Activated T-cell treated with anti-CD3 and anti-CD28 coated beads for 4 hours (primary cell): Measurements from ENCODE around the gene LRRC7.
"Not testable (repeated sequence)": the region's sequence is repeated elsewhere in the genome, so short reads cannot be mapped to it uniquely, and the experiment has no call there.

Experiments
- DNase-seq: peaks from one replicate; pipeline ENCODE4 v3.0.0-alpha.2; 2020

Gene LRRC7

DNA sequence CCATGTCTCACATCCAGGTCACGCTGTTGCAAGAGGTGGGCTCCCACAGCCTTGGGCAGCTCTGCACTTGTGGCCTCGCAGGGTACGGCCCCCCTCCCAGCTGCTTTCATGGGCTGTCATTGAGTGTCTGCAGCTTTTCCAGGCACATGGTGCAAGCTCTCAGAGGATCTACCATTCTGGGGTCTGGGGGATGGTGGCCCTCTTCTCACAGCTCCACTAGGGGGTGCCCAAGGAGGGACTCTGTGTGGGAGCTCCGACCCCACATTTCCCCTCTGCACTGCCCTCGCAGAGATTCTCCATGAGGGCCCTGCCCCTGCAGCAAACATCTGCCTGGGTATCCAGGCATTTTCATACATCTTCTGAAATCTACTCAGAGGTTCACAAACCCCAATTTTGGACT is 219.4 kb downstream of the LRRC7 start:
- DNase-seq: no peak

DNA sequence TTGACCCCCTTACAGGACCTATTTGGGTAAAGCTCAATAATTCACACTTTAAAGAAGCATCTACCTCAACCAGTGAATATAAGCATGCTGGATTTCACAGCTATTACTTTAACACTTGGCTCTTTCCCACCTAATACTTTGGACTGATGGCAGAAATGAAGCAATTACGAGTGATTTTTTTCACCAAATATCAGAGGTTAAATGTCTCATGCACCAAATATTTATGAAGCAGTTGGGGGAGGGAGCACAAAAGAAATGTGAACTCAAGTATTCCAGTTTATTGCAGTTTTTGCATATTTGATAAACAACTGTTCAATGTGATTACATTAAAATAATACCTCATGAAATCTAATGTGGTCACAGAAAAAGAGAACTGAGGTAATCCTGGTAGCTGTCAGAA is 223.6 kb downstream of the LRRC7 start:
- DNase-seq: no peak

DNA sequence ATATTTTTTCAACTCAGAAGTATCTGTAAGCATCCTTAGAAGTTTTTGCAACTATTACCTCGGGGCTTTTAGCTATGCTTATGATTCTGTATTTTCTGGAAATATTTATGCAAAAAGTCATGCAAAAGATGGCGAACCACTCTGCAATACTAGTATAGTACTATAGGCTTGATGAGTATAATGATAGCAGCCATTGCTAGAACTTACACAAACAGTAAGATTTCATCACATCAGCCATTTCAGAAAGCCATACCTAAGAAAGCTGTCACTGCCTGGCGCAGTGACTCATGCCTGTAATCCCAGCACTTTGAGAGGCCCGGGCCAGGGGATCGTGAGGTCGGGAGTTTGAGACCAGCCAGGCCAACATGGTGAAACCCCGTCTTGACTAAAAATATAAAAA is 227.1 kb downstream of the LRRC7 start:
- DNase-seq: no peak

DNA sequence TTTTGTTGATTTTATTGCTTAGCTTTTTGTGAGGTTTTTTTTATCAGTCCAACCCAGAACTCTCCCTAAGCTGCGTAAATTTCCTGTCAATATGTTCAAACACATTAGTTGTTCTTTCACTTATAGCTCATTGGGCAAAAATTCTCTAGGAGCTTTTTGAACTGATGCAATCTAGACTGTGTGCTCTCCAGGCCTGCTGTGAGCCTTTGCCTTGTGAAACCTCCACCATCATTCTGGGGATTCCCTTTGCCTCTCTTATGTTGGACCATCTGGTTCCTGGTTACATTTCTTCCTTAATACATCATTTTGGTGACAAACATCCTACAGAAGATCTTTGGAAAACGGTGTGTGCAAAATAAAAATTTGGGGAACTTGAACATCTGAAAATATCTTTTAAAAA is 247.2 kb downstream of the LRRC7 start:
- DNase-seq: no peak

DNA sequence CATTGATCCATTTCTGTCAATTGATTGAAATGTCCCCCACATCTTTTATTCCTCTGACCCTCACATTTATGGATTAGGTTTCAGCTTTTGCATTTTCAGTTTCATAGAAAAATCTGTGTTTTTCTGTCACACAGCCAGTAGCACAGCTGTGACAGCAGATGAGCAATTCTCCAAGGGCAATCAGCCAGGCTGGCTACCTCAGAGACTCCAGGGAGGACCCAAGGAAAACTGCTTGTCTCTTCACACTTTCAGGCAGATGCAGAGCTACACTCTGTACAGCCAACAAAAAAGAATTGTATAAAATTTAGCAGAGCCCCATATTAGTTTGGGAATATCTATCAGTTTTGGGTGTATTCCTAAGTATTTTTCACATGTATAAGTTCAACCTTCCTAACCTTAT is 257.2 kb downstream of the LRRC7 start:
- no peak for DNase-seq

DNA sequence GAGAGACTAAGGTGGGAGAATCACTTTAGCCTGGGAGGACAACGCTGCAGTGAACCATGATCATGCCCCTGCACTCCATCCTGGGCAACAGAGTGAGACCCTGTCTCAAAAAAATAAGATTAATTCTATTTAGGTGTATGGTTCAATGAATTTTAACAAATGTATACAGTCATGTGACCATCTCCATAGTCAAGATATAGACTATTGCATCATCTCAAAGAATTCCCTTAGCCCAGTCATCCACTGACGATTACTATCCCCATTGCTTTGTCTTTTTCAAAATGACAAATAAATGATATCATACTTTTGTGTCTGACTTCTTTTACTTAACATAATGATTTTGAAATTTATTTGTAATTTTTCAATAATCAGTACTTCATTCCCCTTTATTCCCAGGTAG is 260.0 kb downstream of the LRRC7 start:
- no peak for DNase-seq

DNA sequence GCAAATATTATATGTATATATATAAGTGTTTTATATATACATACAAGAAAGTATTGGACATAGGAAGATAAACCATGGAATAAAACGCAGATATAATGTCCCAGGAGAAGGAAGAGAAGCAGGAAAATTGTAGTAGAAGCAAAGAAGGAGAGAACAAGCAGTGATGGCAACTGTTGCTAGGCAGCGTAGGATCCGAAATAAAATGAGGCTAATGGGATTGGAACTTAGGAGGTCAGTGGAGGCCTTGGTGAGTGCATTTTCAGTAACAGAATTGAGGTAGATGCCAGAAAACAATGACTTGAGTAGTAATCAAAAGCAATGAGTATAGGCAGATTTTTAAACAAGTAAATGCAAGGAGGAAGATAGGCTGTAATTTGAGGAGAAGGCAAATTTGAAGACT is 265.8 kb downstream of the LRRC7 start:
- no peak for DNase-seq

DNA sequence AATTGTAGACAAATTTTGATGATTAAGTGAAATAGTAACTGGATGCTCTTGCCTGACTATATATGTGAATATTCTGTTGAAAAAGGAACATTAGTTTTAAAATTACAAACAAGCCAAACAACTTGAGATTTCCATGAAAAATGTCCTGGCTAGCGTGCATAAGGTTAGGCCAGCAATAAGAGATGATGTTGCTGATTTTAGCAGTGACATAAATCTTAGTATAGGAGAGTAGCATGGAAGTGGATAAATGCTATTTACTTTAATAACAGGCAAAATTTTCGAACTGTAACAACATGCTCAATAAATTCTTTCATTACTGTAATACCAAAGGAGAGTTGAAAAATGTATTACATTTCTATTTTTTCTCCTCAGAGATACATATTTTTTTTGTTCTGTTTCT is 266.6 kb downstream of the LRRC7 start:
- DNase-seq: no peak

DNA sequence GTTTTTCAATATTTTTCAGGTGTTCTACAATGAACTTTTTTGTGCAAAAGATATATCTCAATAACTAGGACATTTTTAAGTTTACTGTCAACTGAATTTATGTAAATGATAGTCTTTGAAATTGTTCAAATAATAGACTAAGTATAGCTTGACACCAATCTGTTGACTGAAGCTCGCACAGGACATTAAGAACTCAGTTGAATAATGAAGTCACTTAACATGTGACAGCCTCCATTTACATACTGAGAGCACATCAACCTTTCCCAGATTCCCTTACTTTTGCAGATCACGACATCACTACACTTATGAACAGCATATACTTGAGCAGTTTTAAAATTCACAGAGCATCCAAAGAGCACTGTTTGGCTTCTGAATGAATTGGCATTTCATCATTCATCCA is 268.2 kb downstream of the LRRC7 start:
- DNase-seq: no peak

DNA sequence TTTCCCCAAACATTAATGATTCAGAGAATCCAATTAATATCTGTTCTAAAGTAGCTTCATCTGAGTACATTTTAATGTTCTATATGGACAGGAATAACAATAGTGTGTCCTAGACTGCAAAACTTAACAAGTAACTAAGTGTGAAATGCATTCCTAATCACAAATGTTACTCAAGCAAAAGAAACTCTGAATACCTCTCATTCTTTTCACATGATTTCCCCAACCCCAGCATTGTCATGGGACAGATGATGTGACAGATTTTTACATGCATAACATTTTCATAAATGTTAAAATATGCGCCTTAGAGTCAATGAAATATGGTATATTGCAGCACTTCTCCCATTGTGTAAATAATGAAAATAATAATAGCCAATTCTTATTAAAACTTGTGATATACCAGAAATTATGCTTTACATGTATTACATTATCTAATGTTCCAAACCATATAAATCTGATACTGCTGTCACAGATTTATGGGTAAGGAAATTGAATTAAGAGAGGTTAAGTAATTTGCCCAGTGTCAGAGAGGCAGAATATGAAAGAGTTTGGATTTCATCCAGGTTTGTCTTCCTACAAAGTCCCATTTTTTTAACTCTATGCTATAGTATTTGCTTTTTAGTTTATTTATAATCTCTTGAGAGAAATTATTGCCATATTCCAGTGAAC is 269.4 kb downstream of the LRRC7 start:
- DNase-seq: no peak

DNA sequence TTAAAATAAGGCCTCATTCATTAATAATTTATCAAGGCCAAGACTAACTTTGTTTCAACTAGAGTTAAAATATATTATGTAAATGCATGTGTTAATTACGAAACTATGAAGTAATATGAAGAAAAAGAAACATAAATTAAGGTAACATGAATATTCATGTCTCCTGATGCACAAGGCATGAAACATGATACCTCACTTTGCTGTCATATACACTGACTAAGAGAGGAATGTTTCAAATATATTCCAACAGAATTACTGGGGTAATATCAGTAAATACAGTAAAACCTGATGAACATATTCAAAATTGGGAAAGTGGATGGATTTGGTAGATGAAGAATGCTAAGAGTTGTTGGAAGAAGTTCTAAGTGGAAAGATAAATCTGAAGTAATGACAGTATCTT is 274.6 kb downstream of the LRRC7 start:
- no peak for DNase-seq

DNA sequence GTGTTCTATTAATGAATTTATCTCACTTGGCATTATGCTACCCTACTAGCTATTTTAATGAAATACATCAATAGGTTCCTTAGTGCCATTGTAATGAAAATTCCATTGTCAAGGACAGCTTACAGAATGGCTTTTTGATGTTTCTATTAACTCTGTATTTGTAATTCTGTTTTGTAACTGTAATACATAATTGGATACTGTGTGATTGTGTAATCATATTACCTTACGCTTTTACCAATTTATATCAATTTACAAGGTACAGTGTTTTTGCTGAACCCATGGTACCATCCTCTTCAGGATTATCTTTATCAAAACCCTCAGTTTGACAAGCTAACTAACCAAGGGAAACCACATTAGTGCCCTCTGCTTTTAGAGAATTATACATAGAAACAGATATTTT is 277.9 kb downstream of the LRRC7 start:
- DNase-seq: no peak

DNA sequence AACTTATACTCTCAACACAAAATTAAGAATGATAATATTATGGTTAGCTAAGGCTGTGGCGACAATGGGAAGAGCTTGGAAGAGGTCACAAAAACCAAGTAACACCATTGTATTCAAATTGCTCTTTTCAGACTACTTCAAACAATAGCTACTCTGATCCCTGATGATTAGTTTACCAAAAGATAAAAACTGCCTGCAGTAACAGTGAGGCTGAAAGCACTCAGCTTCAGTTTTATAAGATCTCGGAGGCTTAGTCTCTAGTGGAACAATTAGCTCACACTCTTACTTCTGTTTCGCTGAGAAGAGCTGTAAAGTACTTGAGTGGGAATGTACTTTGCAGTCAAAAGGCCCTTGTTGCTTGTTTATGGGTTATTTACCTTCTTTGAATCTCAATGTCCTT is 278.5 kb downstream of the LRRC7 start:
- no peak for DNase-seq

DNA sequence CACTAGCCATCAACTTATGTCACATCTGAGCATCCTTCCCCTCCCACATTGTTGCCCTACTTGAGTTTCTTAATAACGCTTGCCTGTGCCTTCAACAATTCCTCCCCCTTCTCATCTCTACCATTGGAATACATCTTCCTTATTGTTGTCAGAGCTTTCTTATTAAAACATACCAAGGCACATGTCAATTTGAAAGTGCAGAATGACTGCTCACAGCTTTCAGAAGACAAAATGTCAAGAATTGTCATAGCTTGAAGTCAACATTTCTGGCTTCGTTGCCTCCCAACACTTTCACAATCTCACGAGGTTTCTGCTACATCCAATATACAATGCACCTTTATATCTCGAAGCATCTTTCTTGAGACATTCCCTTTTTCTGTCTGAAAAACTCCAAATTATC is 279.9 kb downstream of the LRRC7 start:
- no peak for DNase-seq

DNA sequence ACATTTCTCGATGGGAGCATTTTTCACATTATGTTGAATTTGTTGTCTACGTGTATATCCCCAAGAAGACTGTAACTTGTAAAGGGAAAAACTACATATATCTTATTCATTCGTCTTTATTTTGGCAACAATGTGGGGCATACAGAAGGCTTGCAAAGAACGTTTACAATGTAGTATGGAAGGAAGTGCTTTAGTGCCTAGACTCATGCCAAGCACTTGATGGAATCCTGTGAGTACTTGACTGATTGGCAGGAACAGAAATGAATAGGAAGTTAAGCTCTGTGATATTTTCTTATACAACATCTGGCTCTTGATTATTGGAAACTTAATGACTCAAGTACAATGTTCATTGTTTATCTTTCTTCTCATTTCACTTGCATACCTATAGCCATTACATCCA is 284.4 kb downstream of the LRRC7 start:
- DNase-seq: no peak

DNA sequence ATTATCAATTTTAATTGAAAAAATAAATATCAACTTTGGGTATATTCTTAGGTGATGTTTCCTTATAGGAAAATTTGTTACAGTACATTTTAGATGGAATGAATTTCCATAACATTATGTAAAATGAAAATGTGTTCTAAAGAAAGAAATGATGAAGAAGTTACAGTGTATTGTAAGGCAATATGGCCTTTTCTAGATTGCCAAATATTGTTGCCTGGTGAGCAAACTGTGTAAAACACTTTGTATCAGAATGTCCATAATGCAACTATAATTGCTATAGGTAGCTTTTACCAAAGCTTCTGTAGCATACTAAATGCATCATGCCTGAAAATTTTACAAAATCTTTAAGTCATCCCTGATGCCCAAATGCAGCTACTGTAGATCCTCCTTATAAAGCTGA is 285.0 kb downstream of the LRRC7 start:
- no peak for DNase-seq

DNA sequence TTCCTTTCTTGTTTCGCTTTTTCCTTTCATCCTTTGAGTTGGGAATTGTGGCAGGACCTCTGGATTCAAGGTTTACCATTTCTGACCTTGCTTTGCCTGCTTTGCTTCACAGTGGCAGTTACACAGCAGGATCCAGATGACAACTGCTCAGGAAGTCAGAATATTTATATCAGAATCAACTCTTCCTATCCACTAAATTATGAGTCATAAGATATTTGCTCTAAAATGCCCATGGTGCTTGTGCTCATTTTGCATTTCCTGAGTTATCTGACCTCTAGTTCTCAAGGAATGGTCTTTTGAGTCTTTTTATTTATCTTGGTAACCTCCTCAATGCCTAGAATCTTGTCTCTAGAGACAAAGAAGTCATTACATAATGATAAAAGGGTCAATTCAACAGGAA is 290.8 kb downstream of the LRRC7 start:
- no peak for DNase-seq

DNA sequence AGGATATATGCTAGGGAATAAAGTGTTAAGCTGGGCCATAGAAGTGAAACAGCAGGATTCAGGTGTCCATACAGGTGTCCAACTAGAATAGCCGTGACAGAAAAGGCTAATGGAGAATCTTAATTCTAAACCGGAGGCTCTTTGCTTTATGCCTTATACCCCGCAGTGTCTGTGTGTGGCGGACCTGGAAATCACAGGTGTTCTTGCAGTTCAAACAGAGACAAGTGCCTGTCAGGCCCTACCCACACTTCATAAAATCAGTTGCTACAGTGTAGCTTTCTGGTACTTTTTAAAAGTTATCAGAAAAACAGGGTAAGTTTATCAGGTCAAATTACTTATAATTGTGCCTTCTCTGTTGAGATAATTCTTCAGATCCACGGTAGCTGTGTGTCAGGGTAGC is 293.9 kb downstream of the LRRC7 start:
- no peak for DNase-seq

DNA sequence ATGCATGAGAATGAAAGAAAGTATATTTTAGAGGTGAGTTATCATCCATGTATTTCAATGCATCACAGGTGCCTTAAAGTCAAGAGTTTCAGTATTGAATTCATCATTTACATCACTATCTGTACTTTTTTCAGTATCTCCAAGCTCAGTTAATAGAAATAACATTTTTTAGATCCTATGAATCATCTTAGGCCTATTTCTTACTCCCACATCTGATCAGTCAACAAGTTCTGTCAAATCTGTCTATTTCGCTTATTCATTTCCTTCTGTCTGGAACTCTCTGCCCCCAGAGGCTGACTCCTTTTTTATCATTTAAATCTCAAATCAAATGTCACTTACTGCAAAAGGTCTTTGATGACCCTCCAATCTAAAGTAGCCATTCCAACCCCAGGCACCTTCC is 295.2 kb downstream of the LRRC7 start:
- no peak for DNase-seq

DNA sequence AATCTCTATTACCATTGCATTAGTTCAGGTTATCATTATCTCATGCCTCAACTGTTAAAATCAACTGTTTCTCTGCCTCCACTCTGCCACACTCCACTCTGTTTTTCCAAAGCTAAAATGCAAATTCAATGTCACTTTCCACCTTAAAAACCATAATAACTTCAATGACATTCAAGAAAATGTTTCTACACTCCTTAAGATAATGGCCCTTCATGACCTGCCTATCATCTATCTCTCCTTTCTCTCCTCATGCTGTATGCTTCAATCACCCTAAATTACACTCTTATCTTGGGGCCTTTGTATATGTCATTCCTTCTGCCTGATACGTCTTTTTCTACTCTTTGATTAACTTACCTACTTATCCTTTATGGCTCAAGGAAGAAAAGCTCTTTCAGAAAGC is 296.0 kb downstream of the LRRC7 start:
- DNase-seq: no peak

DNA sequence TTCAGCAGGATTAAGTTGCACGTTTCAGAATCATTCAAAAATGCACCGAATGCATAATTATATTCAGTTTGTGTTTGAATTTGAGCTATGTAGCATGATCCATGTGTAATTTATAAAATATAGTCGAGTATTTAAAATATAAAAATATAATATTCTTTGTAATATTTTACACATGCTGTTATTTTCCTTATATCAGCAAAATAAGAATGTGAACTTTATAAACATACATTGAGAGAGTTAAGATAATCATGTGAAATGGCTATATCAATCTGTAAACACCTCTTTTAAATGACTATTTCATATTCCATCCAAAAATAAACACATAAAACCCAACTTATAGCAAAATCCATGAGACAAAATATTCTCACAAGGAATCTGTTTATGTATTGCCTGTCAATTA is 303.7 kb downstream of the LRRC7 start:
- no peak for DNase-seq

DNA sequence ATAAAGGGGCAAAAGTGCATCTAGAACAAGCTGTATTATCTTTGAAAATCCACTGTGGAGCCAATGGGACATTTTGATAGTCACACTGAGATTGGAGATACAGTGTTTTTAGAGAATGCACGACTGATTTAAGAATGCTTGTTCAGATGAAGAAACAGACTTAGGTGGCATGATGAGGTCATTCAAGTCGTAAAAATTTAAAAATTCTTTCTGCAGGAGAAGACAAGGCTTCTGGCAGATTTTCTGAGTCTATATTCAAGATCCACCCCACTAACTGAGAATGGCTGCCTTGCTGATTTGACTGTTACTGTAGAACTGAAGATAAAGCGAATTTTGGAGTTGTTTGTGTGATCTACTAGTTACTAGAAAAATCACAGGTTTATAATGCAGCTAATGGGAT is 310.6 kb downstream of the LRRC7 start:
- DNase-seq: no peak

DNA sequence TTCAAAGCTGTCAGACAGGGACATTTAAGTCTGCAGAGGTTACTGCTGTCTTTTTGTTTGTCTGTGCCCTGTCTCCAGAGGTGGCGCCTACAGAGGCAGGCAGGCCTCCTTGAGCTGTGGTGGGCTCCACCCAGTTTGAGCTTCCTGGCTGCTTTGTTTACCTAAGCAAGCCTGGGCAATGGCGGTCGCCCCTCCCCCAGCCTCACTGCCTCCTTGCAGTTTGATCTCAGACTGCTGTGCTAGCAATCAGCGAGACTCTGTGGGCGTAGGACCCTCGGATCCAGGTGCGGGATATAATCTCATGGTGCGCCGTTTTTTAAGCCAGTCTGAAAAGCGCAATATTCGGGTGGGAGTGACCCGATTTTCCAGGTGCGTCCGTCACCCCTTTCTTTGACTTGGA is 320.3 kb downstream of the LRRC7 start:
- DNase-seq: not testable (repeated sequence)

DNA sequence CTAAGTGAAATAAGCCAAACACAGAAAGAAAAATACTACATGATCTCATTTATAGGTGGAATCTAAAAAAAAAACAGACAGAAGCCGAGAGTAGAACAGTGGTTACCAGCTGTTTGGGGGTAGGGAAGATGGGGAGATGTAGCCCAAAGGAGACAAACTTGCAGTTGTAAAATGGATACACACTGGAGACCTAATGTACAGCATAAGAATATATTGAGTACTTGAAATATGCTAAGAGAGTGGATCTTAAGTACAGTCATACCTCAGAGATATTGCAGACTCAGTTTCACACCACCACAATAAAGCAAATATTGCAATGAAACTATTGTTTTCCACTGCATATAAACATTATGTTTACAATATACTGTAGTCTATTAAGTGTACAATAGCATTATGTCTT is 320.9 kb downstream of the LRRC7 start:
- no peak for DNase-seq

DNA sequence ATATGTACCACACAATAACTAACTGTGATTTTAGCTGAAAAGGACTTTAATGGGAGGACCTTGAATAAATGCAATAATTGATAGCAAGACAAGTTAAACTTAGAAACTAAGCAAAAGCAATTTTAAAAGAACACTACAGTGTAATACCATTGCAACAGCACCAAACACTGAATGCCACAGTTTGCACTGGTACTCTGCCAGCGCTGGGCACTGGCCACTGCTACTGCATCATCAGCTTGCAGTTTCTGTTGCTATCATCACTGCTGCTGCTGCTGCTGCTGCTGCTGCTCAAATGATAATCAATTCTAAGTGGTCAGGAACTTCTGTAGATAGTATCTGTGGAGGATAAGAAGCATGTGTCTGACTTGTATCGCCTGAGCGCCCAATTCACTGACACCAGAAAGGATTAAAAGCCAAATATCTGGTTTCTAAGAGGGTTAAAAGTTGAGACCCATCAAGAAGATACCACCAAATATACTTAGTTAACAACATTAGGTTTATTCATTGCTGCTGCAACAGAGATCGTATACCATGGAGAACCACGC is 330.8 kb downstream of the LRRC7 start:
- DNase-seq: no peak
